NCI-H146 (cell line): ENCODE data around the gene PPP1R1B.

Source experiments
- DNase-seq: peaks from one replicate; lab custom pipeline; 2025; lab: John Stamatoyannopoulos, UW

Gene PPP1R1B

DNA sequence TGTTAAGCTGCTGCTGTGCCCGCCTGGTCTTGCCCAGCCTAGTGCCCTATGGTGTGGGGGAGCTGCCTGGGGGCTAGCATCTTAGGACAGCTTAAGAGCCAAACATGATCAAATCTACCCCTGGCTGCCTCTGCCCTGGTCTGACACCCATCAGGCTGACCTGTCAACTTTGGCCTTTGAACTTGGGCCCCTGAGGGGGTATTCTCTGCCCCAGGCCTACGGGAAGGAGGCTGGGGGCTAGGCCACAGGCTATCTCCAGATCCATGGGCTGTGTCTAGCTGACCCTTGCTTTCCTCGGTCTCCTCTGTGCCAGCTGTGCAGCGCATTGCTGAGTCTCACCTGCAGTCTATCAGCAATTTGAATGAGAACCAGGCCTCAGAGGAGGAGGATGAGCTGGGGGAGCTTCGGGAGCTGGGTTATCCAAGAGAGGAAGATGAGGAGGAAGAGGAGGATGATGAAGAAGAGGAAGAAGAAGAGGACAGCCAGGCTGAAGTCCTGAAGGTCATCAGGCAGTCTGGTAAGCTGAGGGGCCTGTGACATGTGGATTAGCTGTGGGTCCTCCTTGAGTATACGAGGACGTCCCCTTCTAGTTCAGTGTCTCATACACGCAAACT lies 6.9 kb downstream of the PPP1R1B start:
- no peak for DNase-seq

- DNase-seq: peak; percentile 53
Measured at GRCh38 chr17:39634384-39634871, 7.7 kb downstream of the PPP1R1B start.

DNA sequence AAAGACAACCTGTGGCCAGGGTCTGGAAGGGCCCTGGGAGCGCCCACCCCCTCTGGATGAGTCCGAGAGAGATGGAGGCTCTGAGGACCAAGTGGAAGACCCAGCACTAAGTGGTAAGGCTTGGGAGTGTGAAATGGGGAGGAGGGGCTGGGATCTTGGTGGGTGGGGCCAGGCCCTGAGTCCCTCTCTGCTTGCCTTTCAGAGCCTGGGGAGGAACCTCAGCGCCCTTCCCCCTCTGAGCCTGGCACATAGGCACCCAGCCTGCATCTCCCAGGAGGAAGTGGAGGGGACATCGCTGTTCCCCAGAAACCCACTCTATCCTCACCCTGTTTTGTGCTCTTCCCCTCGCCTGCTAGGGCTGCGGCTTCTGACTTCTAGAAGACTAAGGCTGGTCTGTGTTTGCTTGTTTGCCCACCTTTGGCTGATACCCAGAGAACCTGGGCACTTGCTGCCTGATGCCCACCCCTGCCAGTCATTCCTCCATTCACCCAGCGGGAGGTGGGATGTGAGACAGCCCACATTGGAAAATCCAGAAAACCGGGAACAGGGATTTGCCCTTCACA lies 8.9 kb downstream of the PPP1R1B start:
- DNase-seq: no peak

DNA sequence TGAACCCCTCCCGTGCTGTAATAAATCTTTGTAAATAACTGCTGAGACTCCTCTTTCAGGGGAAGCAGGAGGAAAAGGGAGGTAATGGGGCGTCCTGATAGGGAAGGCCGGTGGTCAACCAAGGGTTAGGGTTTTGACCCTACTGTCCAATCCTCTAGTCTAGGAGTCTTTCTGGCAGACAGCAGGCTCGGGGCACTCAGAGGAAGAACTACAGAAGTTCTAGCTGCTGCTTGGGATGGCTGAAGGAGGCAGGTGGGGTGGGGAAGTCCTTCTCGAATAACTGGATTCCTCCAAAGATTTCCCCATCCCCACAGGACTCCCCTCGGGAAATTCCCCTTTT lies 9.8 kb downstream of the PPP1R1B start:
- DNase-seq: no peak

DNA sequence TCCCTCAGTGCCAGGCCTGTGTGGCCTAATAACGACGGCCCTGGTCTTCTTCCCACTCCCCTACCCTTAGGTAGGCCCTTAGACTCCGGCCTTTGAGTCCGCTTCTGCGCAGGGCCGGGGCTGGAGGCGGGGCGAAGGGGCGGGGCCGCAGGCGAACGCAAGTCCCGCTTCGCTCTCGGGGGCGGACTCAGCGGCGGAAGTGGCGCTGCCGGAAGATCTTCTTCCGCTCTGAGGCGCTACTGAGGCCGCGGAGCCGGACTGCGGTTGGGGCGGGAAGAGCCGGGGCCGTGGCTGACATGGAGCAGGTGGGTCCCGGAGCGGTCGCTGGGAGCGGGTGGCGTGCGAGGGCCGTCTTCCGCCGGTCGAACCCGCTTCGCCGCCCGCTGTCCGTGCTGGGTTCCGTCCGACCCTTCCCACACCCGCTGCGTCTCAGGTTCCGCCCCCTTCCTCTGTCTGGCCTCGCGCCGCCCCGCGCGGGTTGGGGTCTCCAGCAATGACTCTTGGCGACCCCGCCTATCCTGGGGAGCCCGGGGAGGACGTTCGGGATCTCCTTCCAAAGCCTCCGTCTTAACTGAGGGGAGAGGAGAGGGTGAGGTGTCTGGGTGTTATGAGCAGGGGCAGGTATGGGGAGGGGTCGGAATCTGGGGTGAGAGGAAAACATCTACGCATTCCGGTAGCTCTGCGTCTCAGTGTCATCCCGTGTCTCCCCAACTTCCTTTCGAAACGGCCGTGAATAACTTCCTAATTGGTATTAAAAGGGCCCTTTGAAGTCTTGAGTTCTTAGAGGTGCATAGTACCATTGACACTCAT lies 10.4 kb downstream of the PPP1R1B start, which contains the start of gene STARD3:
STARD3 (plus strand) TSS at position 218 of the 810 bp plus-strand sequence. CDS start 16,388 bp downstream, outside the sequence.
- DNase-seq: peak; percentile 87

DNA sequence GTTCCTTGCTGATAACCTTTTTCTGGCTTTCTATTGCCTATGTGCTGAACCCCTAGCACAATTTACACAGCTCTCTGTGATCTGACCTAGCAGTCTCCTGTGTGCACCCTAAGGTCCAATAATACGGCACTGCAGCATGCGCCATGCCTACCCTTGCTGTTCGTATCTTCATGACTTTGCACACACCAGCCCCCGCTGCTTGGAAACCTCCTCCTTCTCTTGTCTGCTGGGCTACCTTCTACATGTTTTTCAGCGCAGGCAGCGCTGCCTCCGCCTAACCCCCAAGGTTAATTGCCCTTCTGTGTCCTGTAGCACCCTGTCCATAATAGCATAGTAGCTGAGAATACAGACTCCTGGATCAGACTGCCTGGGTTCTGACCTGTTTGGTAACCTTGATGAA lies 11.6 kb downstream of the PPP1R1B start:
- no peak for DNase-seq

GRCh38 chr17:39639043-39639442 lies 12.3 kb downstream of the PPP1R1B start:
- no peak for DNase-seq

- DNase-seq: no peak
Measured at GRCh38 chr17:39639566-39640458, 13.1 kb downstream of the PPP1R1B start.

- DNase-seq: no peak
Measured at GRCh38 chr17:39640591-39641031, 13.9 kb downstream of the PPP1R1B start.

- DNase-seq: no peak
Measured at GRCh38 chr17:39641097-39641496, 14.3 kb downstream of the PPP1R1B start.

DNA sequence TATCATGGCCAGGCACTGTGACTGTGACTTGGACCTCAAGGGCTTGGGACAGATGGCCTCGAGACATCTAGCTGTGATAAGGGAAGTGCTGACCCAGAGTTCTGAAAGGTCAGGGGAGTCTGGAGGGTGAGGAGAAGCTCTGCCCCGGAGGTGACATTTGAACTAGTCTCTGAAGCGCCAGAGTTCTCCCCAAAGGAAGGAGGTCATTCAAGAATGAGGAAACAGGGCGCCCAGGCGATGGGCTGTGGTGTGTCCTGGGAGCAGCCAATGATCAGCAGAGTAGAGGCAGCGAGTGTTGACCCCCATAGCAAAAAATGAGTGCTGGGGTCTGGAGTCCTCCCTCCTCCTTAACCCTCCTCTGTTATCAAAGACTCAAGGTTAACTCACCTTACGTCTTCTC lies 15.1 kb downstream of the PPP1R1B start:
- no peak for DNase-seq

DNA sequence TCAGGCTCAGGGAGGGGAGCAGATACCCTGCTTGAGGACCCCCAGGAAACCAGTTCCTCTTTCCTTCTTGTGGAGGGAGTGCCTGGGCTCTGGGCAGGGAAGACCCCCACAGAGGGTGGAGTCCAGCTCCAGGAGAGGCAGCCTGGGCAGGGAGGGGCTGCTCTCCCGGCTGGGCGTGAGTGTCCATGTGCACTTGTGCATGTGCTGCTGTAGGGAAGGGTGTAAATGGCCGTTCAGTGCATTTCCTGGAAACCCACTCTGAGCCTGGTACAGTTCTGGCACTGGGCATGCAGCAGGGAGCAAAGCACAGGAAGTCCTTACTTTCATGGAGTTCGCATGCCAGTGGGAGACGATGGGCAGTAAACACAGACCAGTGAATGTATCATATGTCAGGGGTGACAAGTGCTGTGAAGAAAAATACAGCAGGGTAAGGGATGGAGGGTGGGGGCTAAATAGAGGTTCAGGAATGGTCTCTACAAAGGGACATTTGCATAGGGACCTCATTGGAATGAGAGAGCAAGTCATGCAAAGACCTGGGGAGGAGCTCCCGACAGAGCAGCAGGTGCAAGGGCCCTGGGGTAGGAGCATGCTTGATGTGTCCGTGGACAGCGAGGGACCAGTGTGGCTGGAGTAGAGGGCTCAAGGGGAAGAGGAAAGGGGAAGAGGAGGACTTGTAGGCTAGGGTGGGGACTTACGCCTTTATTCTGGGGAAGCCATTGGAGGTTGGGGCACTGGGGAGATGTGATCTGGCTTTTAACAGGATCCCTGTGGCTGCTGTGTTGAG lies 15.7 kb downstream of the PPP1R1B start:
- no peak for DNase-seq

DNA sequence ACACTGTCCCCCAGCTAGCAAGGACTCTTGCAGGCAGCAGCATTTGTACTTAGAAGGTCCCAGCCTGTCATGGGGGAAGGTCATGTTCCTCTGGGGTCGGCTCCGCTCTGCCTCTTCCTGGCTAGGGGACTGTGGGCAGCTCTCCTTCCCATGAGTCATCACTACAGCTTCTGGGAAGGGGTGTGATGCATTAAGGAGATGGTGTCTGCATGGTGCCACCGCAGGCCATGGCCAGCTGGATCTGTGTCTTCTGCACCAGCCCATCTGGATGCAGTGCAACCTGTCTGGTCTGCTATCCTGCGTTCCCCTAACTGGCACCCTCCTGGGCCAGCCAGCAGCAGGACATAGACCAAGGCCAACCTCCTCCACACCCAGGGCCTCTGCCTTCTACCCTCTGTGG lies 16.5 kb downstream of the PPP1R1B start:
- DNase-seq: no peak

GRCh38 chr17:39647256-39647655 lies 20.5 kb downstream of the PPP1R1B start:
- no peak for DNase-seq

DNA sequence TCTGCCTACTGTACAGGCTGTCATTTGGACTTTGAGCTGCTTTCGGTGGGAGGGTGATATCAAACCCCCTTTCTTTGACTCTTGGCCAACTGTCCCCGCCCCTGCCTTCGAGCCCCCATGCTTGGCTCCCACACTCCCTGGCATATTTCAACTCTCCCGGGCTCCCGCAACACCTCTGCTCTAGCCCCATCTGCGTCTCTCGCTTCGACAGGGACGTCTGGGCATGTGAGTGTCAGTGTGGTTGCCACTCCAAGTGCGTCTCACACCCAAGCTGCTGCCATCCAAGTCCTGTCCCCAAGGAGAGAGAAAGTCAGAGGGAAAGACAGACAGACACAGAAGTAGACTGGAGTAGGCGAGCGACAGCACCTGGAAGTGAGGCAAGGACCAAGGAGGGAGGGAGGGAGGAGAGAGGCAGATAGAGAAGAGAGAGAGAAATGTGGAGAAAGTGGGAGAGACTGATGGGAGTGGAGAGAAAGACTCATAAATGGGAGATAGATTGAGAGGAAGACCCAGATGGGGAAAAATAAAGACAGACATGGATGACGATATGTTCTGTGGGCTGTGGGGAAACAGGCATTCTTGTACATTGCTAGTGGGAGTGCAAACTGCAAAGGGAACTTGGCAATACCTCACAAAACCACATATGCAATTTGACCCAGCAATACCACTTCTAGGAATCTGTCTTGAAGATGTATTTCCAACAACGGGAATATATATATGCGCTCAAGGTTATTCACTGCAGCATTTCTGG lies 22.0 kb downstream of the PPP1R1B start:
- DNase-seq: no peak

- DNase-seq: peak; percentile 50
Measured at GRCh38 chr17:39650121-39650579, 23.4 kb downstream of the PPP1R1B start.

DNA sequence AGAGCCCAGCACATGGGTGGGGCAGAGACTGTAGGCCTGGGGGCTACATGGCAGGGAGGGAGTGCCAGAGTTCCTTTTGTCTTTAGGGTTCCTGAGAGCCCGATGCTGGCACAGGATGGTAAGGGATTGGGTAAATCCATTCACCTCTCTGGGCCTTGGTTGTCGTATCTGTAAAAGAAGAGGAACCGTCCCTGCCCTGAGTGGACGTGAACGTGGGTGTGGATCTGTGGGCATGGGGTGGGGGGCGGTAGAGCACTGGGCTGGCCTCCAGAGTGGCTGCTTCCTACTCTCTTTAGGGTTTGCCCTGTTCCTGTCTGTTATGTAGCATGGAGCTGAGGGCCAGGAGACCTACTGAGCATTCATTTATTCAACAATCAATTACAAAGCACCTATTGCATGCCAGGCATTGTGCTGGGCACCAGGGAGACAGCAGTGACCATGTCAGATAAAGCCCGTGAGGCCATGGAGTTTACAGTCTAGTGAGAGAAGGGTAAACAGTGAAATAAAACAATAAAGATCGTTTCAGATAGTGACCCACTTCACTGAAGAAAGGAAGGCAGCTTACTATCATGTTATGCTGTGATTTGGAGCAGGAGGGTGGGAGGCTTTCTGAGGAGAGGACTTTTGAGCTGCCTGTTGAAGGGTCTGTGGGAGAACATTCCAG lies 25.3 kb downstream of the PPP1R1B start:
- no peak for DNase-seq

GRCh38 chr17:39652587-39653315 lies 26.0 kb downstream of the PPP1R1B start:
- no peak for DNase-seq

- DNase-seq: no peak
Measured at GRCh38 chr17:39653316-39653661, 26.5 kb downstream of the PPP1R1B start.
